Measurements from ENCODE around the gene ITFG1.

DNA sequence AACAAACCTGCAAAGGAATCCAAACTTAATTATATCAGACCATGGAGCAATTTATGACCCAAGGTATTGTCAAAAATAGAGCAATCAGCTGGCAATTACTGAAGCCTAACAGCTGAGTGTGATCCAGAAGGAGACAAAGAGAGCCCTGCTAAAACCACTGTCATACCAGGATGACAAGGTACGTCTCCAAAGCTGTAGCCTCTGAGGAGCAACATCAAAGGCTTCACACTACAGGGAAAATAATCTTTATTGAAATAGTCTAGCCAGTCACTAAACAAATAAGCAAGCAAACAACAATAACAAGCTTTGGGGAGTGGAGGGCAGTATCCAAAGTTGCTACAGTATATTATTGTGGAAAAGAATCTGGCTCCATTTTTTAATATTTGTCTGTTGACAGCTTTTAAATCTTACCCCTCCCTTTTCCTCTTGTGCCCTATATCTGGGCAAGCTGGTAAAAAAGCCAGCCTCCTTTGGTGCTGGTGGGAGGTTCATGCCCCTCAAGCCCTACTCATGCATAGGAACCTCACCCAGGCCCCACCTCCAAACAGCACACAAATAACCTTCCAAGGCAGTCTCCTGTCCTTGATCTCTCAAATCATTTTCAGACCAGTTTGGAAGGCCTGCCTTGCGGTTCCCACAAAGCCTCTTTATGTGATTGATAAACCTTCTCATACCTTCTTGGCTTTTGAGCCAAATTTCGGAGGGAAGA lies 73.7 kb downstream of the ITFG1 start:
- TF ChIP-seq POLR2A (IDR thresholded peaks at IDR 0.05) (no peak), CTCF (IDR thresholded peaks at IDR 0.05) (no peak)

Measured in heart left ventricle (tissue), 13 donors.